IMR-90 (cell line): Measurements from ENCODE around the gene PRSS58. TPM values are rescaled to one million over a fixed set of nuclear protein-coding genes. Genes with fewer than 3 reads are reported as not detected.

Experiments
- ATAC-seq: fragments of 200-7000 bp; cut with Tn5 transposase; 2 replicates; pipeline ENCODE4 v1.9.1; 2020; ENCODE audit warnings: low read depth, mild to moderate bottlenecking, moderate library complexity
- BruUV-seq: library from RNA; stranded (reverse); fragments of 400-500 nt; replicated peaks from 2 replicates; lab custom pipeline; 2021; lab: Mats Ljungman, UMichigan
- CTCF ChIA-PET: fragments of 300-600 bp; formaldehyde crosslinking; extraction: SDS; loops from one replicate; lab custom pipeline; 2021; ENCODE audit warnings: antibody characterized with exemption; lab: Yijun Ruan, JAX
- POLR2A ChIA-PET: fragments of 300-600 bp; sonication (Branson Sonifier 250); formaldehyde crosslinking; loops from one replicate; lab custom pipeline; 2022; ENCODE audit warnings: antibody characterized with exemption; ENCODE audit not compliant: unreplicated experiment; lab: Charles Lee
- DNase-seq: peaks from one replicate; pipeline ENCODE4 v3.0.0; 2013
- H2AFZ ChIP-seq: replicated peaks from 2 replicates; pipeline ENCODE3; 2013; ENCODE audit warnings: low read length, mild to moderate bottlenecking; ENCODE audit not compliant: poor library complexity
- H2AK5ac ChIP-seq: 2 replicates; pipeline ENCODE4 v1.6.1; 2013; ENCODE audit warnings: low read depth, low read length, inconsistent platforms
- H2AK9ac ChIP-seq: replicated peaks from 2 replicates; pipeline ENCODE3; 2013; ENCODE audit warnings: mild to moderate bottlenecking, low read depth, low read length, moderate library complexity; ENCODE audit not compliant: poor library complexity
- H2BK120ac ChIP-seq: 2 replicates; pipeline ENCODE4 v1.6.1; 2013; ENCODE audit warnings: low read depth, low read length, inconsistent platforms
- H2BK15ac ChIP-seq: 3 replicates; pipeline ENCODE4 v1.6.1; 2013; ENCODE audit warnings: low read depth, low read length, inconsistent platforms
- H2BK20ac ChIP-seq: 2 replicates; pipeline ENCODE4 v1.6.1; 2013; ENCODE audit warnings: low read depth, mild to moderate bottlenecking, inconsistent platforms, low read length, moderate library complexity
- H2BK5ac ChIP-seq: 2 replicates; pipeline ENCODE4 v1.6.1; 2013; ENCODE audit warnings: mild to moderate bottlenecking, low read depth, low read length, inconsistent platforms; ENCODE audit not compliant: poor library complexity, severe bottlenecking
- H3K14ac ChIP-seq: replicated peaks from 2 replicates; pipeline ENCODE4 v1.6.1; 2013; ENCODE audit warnings: low read depth, low read length, inconsistent platforms
- H3K18ac ChIP-seq: 2 replicates; pipeline ENCODE4 v1.6.1; 2013; ENCODE audit warnings: low read depth, low read length, control low read depth
- H3K23ac ChIP-seq: 2 replicates; pipeline ENCODE4 v1.6.1; 2013; ENCODE audit warnings: low read depth, low read length, inconsistent platforms
- H3K27ac ChIP-seq: 2 replicates; pipeline ENCODE4 v1.5.1; 2013; ENCODE audit warnings: mild to moderate bottlenecking, control low read depth, low read length; ENCODE audit not compliant: insufficient read depth
- H3K27me3 ChIP-seq: 2 replicates; pipeline ENCODE4 v1.6.1; 2013; ENCODE audit warnings: low read length; ENCODE audit not compliant: control insufficient read depth, insufficient read depth
- H3K36me3 ChIP-seq: 2 replicates; pipeline ENCODE4 v1.6.1; 2013; ENCODE audit warnings: low read length, mixed read lengths; ENCODE audit not compliant: control insufficient read depth, insufficient read depth
- H3K4ac ChIP-seq: 2 replicates; pipeline ENCODE4 v1.6.1; 2013; ENCODE audit warnings: low read depth, low read length, inconsistent platforms
- H3K4me1 ChIP-seq: 2 replicates; pipeline ENCODE4 v1.6.1; 2013; ENCODE audit warnings: low read length, mixed read lengths; ENCODE audit not compliant: control insufficient read depth, insufficient read depth
- H3K4me2 ChIP-seq: 2 replicates; pipeline ENCODE4 v1.6.1; 2013; ENCODE audit warnings: low read depth, mild to moderate bottlenecking, control low read depth, low read length, moderate library complexity
- H3K4me3 ChIP-seq: 2 replicates; pipeline ENCODE4 v1.5.1; 2013; ENCODE audit warnings: low read depth, mild to moderate bottlenecking, control low read depth, low read length, moderate library complexity; ENCODE audit not compliant: insufficient read depth
- H3K56ac ChIP-seq: 2 replicates; pipeline ENCODE4 v1.6.1; 2013; ENCODE audit warnings: low read length, inconsistent platforms; ENCODE audit not compliant: insufficient read depth; ENCODE audit errors: extremely low read depth
- H3K79me1 ChIP-seq, 2 experiments: 2 replicates each; pipeline ENCODE4 v1.6.1; 2013; ENCODE audit warnings: low read length in 2 of 2, inconsistent platforms in 1 of 2, low read depth in 1 of 2
- H3K9ac ChIP-seq: 2 replicates; pipeline ENCODE4 v1.6.1; 2013; ENCODE audit warnings: low read depth, low read length, control low read depth
- H3K9me1 ChIP-seq: 2 replicates; pipeline ENCODE4 v1.6.1; 2013; ENCODE audit warnings: low read length, inconsistent platforms; ENCODE audit not compliant: insufficient read depth
- H3K9me3 ChIP-seq: 2 replicates; pipeline ENCODE4 v1.6.1; 2013; ENCODE audit warnings: low read length; ENCODE audit not compliant: control insufficient read depth, insufficient read depth
- H4K20me1 ChIP-seq: 2 replicates; pipeline ENCODE4 v1.6.1; 2013; ENCODE audit warnings: low read length, inconsistent platforms; ENCODE audit not compliant: insufficient read depth
- H4K5ac ChIP-seq: 2 replicates; pipeline ENCODE4 v1.6.1; 2013; ENCODE audit warnings: mild to moderate bottlenecking, low read depth, low read length, control low read depth
- H4K8ac ChIP-seq, 2 experiments: 2 replicates each; pipeline ENCODE4 v1.6.1; 2013; ENCODE audit warnings: low read depth in 2 of 2, low read length in 2 of 2, control low read depth in 1 of 2, inconsistent platforms in 1 of 2
- H4K91ac ChIP-seq: 2 replicates; pipeline ENCODE4 v1.6.1; 2013; ENCODE audit warnings: low read depth, low read length, inconsistent platforms; ENCODE audit not compliant: insufficient read depth
- CTCF ChIP-seq: conservative IDR thresholded peaks from 2 replicates; pipeline ENCODE4 v1.5.1; 2012; ENCODE audit warnings: mild to moderate bottlenecking, low read depth, low read length, improper control_type of control experiment
- FOS ChIP-seq: fragments of 150-350 bp; IDR thresholded peaks from 2 replicates; pipeline ENCODE4 v1.6.1; 2016; ENCODE audit warnings: low read depth, low read length
- WGBS, 2 experiments: methylation state at CpG; one replicate each; pipeline versions ENCODE4 v1.1.5 to v1.1.7; 2013; ENCODE audit warnings: missing lambda C conversion rate in 2 of 2; ENCODE audit not compliant: insufficient read length in 1 of 2; ENCODE audit errors: extremely low coverage in 2 of 2; 5-methylcytosine and 5-hydroxymethylcytosine counted together
- dilution Hi-C: fragments of 300-500 bp; cut with HindIII; formaldehyde crosslinking; loops from one replicate; pipeline ENCODE4 v1.14.3; 2018; ENCODE audit warnings: low sequenced_read_pairs; ENCODE audit not compliant: unreplicated experiment
- in situ Hi-C: fragments of 300-500 bp; cut with MboI; formaldehyde crosslinking; loops from 3 replicates; pipeline ENCODE4 v1.14.3; 2019; ENCODE audit warnings: low sequenced_read_pairs, inconsistent platforms, mixed read lengths
- intact Hi-C: fragments of 100-400 bp; cut with micrococcal nuclease; formaldehyde crosslinking; loops from 2 replicates; pipeline ENCODE4 v1.10.0; 2022
- polyA plus RNA-seq, 3 experiments: library from polyadenylated mRNA; depleted of rRNA; stranded (reverse); fragments of >200 nt; gene quantifications; 2 replicates each; pipeline ENCODE4 v1.2.3, GENCODE V29; 2012; ENCODE audit warnings: low replicate concordance in 1 of 3
- total RNA-seq: library from RNA; depleted of rRNA; stranded (reverse); fragments of >200 nt; gene quantifications from 2 replicates; pipeline ENCODE4 v1.2.3, GENCODE V29; 2012

PRSS58 gene
- total and polyA plus RNA-seq, 2 of the 4 experiments (the other 2 are of a cell fraction) = not detected

GRCh38 chr7:142298009-142298408 lies 40.2 kb upstream of the PRSS58 start:
- dilution Hi-C loops = no loop called here
- no peak overlapping the region for H3K4me2 ChIP-seq
- H4K20me1 ChIP-seq = no peaks in the 10 kb centered on the region
- H3K27ac ChIP-seq = no peak overlapping the region
- H4K8ac ChIP-seq = no peak overlapping the region
- ATAC-seq = no peak
- ChIA-PET POLR2A (no interaction called here), CTCF (no interaction called here)
- no peak overlapping the region for H3K23ac ChIP-seq
- no peak overlapping the region for H4K5ac ChIP-seq
- no peak overlapping the region for H2AFZ ChIP-seq
- no peak for DNase-seq
- H2BK20ac ChIP-seq = no peak overlapping the region
- no peak overlapping the region for H3K18ac ChIP-seq
- no peak overlapping the region for H2BK120ac ChIP-seq
- in situ Hi-C loops = no loop called here
- no TSS peak for BruUV-seq
- intact Hi-C loops = no loop called here
- no peak overlapping the region for H3K4me3 ChIP-seq
- H2BK5ac ChIP-seq = no peak overlapping the region
- no peak overlapping the region for H2AK9ac ChIP-seq
- no peak overlapping the region for H3K4ac ChIP-seq
- no peak overlapping the region for H3K14ac ChIP-seq
- H3K27me3 ChIP-seq = no peaks in the 10 kb centered on the region
- no peak overlapping the region for H3K9ac ChIP-seq
- H3K79me1 ChIP-seq = no peaks in the 10 kb centered on the region
- peaks cover 4% of the 10 kb centered on the region; the same call in 1 of the 2 replicates for H3K9me3 ChIP-seq
- no peak overlapping the region for H2BK15ac ChIP-seq
- no peaks in the 10 kb centered on the region for H3K36me3 ChIP-seq
- H4K91ac ChIP-seq = no peak overlapping the region
- peak; percentile 15; the same call in 1 of the 2 replicates for TF ChIP-seq CTCF
- TF ChIP-seq FOS = no peak
- no peaks in the 10 kb centered on the region for H3K4me1 ChIP-seq
- H3K56ac ChIP-seq = no peak overlapping the region
- H3K9me1 ChIP-seq = no peaks in the 10 kb centered on the region
- WGBS, 2 experiments = 17% methylated on average over 1 of the region's 5 CpGs; no CpG with 5 or more reads in 1 of the 2 experiments
- H2AK5ac ChIP-seq = no peak overlapping the region
